Loucy (cell line): ENCODE results near the gene ATP1A4.

Source experiments
- H2AFZ ChIP-seq: fragments of 200-600 bp; sonication (generic); 2 replicates; pipeline ENCODE4 v1.6.0; 2016; ENCODE audit warnings: antibody characterized with exemption, mild to moderate bottlenecking, low read length, moderate library complexity
- H3F3A ChIP-seq: fragments of 200-600 bp; 2 replicates; pipeline ENCODE4 v1.6.0; 2016; ENCODE audit warnings: antibody characterized with exemption, low read depth, mild to moderate bottlenecking
- H3K27me3 ChIP-seq: fragments of 200-600 bp; sonication (generic); 2 replicates; pipeline ENCODE4 v1.6.1; 2014; ENCODE audit warnings: low read length, mild to moderate bottlenecking; ENCODE audit not compliant: insufficient read depth, poor library complexity, severe bottlenecking
- H3K36me3 ChIP-seq: fragments of 200-600 bp; sonication (generic); 2 replicates; pipeline ENCODE4 v1.6.1; 2016; ENCODE audit warnings: low read length; ENCODE audit not compliant: insufficient read depth
- H3K4me1 ChIP-seq: fragments of 200-600 bp; sonication (generic); 2 replicates; pipeline ENCODE4 v1.5.1; 2014; ENCODE audit warnings: low read length, mild to moderate bottlenecking; ENCODE audit not compliant: insufficient read depth, poor library complexity, severe bottlenecking
- H3K4me2 ChIP-seq: fragments of 200-600 bp; sonication (generic); 2 replicates; pipeline ENCODE4 v1.6.0; 2014; ENCODE audit warnings: antibody characterized with exemption, low read length, low read depth, mild to moderate bottlenecking; ENCODE audit not compliant: poor library complexity, severe bottlenecking
- H3K4me3 ChIP-seq: fragments of 200-600 bp; sonication (generic); 2 replicates; pipeline ENCODE4 v1.5.1; 2014; ENCODE audit warnings: low read length, mild to moderate bottlenecking, mixed read lengths; ENCODE audit not compliant: poor library complexity, severe bottlenecking
- H3K79me2 ChIP-seq: fragments of 200-600 bp; sonication (generic); 2 replicates; pipeline ENCODE4 v1.6.1; 2014; ENCODE audit warnings: low read length; ENCODE audit not compliant: insufficient read depth
- H3K9ac ChIP-seq: fragments of 200-600 bp; sonication (generic); 2 replicates; pipeline ENCODE4 v1.6.0; 2014; ENCODE audit warnings: mild to moderate bottlenecking, low read depth, low read length, moderate library complexity; ENCODE audit not compliant: poor library complexity, severe bottlenecking
- H3K9me2 ChIP-seq: fragments of 200-600 bp; sonication (generic); replicated peaks from 2 replicates; pipeline ENCODE4 v1.6.1; 2016; ENCODE audit warnings: low read depth, low read length, mixed read lengths
- H3K9me3 ChIP-seq: fragments of 200-600 bp; sonication (generic); 2 replicates; pipeline ENCODE4 v1.6.1; 2014; ENCODE audit warnings: mild to moderate bottlenecking, antibody characterized with exemption, low read length, low read depth; ENCODE audit not compliant: insufficient read depth
- H4K20me1 ChIP-seq: fragments of 200-600 bp; sonication (generic); 2 replicates; pipeline ENCODE4 v1.6.0; 2014; ENCODE audit warnings: antibody characterized with exemption, low read length, mild to moderate bottlenecking; ENCODE audit not compliant: insufficient read depth, poor library complexity, severe bottlenecking
- EZH2phosphoT487 ChIP-seq: fragments of 200-600 bp; IDR thresholded peaks from 2 replicates; pipeline ENCODE4 v1.6.1; 2018; ENCODE audit warnings: antibody characterized with exemption, mild to moderate bottlenecking, moderate library complexity, borderline replicate concordance
- TF ChIP-seq, protein P1 (sequence below): fragments of 200-600 bp; sonication (generic); conservative IDR thresholded peaks from 2 replicates; pipeline ENCODE4 v1.5.1; 2014; ENCODE audit warnings: mild to moderate bottlenecking, antibody characterized with exemption, low read length

The ATP1A4 gene

DNA sequence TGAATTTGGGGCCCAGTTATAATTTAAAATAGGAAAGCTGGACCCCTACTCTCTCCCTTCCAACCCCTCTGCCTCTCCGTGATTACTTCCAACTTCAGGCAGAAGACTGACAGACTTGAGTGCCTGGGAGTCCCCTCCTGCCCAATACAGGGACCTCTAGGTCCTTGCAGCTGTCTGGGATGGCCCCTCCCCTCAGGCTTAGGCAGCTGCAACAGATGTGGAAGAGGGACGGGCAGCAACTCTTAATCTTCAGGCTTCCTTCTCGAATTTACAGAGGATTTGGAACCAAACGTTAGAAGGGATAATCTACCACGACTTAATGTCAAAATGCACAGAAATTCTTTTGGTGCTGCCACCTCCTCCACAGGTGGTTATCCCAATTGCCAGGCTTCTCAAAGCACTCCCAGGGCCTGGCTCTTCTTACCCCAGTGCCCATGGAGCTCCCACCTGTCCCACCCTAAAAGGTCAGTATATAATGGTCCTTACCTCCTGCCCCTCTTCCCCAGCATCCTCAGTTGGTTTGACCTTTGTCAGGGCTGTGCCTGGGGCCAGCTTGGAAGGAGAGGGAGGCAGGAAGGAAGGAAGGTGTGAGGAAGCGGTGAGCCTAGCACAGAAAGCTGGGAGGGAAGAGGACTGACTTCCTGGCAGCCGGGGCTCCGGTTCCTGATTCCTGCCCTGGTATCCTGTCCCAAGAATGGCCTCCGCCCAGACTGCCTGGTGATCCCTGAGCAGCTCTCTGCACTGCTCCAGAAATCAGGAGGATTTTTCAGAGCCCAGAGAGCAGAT, 56.6 kb downstream of the ATP1A4 start:
- Histone ChIP-seq H3K9ac (no peak overlapping the region), H3K4me1 (peaks cover 32% of the 10 kb centered on the region), H3K9me3 (no peaks in the 10 kb centered on the region), H3K9me2 (no peaks in the 10 kb centered on the region), H3K79me2 (peaks cover 14% of the 10 kb centered on the region), H3K4me3 (no peak overlapping the region), H2AFZ (no peak overlapping the region), H3F3A (no peaks in the 10 kb centered on the region), H3K36me3 (peaks cover 14% of the 10 kb centered on the region; the same call in 1 of the 2 replicates), H4K20me1 (peaks cover 5% of the 10 kb centered on the region), H3K27me3 (no peaks in the 10 kb centered on the region), H3K4me2 (no peak overlapping the region)
- TF ChIP-seq, protein P1, sequence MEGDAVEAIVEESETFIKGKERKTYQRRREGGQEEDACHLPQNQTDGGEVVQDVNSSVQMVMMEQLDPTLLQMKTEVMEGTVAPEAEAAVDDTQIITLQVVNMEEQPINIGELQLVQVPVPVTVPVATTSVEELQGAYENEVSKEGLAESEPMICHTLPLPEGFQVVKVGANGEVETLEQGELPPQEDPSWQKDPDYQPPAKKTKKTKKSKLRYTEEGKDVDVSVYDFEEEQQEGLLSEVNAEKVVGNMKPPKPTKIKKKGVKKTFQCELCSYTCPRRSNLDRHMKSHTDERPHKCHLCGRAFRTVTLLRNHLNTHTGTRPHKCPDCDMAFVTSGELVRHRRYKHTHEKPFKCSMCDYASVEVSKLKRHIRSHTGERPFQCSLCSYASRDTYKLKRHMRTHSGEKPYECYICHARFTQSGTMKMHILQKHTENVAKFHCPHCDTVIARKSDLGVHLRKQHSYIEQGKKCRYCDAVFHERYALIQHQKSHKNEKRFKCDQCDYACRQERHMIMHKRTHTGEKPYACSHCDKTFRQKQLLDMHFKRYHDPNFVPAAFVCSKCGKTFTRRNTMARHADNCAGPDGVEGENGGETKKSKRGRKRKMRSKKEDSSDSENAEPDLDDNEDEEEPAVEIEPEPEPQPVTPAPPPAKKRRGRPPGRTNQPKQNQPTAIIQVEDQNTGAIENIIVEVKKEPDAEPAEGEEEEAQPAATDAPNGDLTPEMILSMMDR = no peak
- TF ChIP-seq EZH2phosphoT487 = no peak

DNA sequence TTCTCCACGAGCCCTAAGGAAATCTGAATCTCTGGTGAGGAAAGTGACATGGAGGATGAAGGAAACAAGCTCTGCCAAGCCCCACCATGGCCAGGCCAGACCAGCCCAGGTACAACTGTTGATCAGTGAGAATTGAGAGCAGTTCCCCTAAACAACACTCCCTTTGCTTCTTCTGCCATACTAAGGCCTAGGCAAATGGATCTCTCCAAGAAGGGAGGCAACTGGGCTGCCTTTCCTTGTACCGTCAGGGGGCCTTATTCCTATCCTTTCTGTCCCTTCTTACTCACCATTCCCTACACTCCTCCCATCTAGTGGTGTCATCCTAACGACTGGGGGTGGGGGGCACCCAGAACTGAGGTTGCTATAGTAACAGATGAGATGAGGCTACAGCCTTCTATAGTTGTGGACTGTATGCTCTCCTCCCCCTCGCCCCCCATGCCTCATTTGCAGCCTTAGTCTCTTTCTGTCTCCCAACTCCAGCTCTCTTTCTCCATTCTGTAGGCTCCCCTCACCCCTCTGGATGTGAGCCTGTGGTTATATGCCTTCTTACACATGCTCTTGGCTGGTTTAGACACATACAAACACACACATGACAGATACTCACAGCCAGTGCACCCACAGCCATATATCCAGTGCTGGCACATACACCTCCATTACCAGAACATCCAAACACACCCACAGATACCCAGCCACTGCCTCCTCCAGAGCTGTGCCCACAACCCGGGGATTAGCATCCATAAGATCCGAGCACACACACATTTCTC, 57.3 kb downstream of the ATP1A4 start:
- H3K9ac ChIP-seq = no peak overlapping the region
- no peak overlapping the region for H2AFZ ChIP-seq
- H3F3A ChIP-seq = no peaks in the 10 kb centered on the region
- H3K27me3 ChIP-seq = no peaks in the 10 kb centered on the region
- peaks cover 20% of the 10 kb centered on the region; the same call in 1 of the 2 replicates for H3K36me3 ChIP-seq
- H3K4me3 ChIP-seq = no peak overlapping the region
- H4K20me1 ChIP-seq = peaks cover 5% of the 10 kb centered on the region
- H3K9me3 ChIP-seq = no peaks in the 10 kb centered on the region
- TF ChIP-seq, protein P1 = no peak
- no peak for TF ChIP-seq EZH2phosphoT487
- peaks cover 32% of the 10 kb centered on the region for H3K4me1 ChIP-seq
- peaks cover 14% of the 10 kb centered on the region for H3K79me2 ChIP-seq
- H3K4me2 ChIP-seq = no peak overlapping the region
- no peaks in the 10 kb centered on the region for H3K9me2 ChIP-seq

DNA sequence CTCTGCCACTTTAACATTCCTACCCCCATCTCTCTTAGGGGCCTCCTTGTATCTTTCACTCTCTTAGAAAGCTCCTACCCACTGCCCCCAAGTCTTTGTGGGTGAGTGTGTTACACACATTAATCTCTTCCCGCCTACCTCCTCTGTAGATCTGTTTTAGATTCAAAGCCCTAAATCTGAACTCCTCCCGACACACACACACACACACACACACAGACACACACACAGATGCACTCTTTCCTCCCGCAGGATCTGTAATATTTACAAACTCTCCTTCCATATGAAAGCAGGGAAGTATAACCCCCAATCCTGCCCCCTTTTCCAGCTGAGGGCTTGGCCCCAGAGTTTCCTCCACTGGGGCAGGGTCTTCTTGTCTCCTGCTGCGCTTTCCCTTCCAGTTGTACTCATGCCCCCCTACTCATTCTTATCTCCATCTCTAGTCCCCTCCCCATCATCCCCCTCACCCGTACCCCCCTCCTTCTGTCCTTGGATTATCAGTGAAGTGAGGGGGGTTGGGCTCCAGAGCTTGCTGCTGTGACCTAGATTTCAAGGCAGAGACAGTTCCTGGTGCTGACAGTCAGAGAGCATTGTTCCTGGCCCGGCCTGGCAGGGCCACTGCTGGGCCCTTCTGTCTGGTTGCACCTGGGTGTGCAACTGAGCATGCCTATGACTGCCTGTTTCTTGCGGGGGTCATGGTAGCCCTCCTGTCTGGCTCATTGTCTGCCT, 58.1 kb downstream of the ATP1A4 start:
- H4K20me1 ChIP-seq = peaks cover 5% of the 10 kb centered on the region
- no peak overlapping the region for H3K9ac ChIP-seq
- peaks cover 29% of the 10 kb centered on the region for H3K4me1 ChIP-seq

More for the DNA sequence above, 58.1 kb downstream of the ATP1A4 start:
- H3K27me3 ChIP-seq = no peaks in the 10 kb centered on the region
- H3K9me2 ChIP-seq = no peaks in the 10 kb centered on the region
- H3K9me3 ChIP-seq = no peaks in the 10 kb centered on the region
- H3K36me3 ChIP-seq = peaks cover 28% of the 10 kb centered on the region; the same call in 1 of the 2 replicates
- H3K4me2 ChIP-seq = no peak overlapping the region
- H2AFZ ChIP-seq = no peak overlapping the region
- TF ChIP-seq, protein P1 = no peak
- no peak for TF ChIP-seq EZH2phosphoT487
- H3K4me3 ChIP-seq = no peak overlapping the region
- no peaks in the 10 kb centered on the region for H3F3A ChIP-seq
- H3K79me2 ChIP-seq = peaks cover 14% of the 10 kb centered on the region
